CD14-positive monocyte (primary cell): ENCODE measurements around the gene COL15A1. TPM values are rescaled to one million over a fixed set of nuclear protein-coding genes. Genes with fewer than 3 reads are reported as not detected.

Experiments
- DNase-seq, 3 donors: peaks; one replicate each; pipeline ENCODE4 v3.0.0-alpha.2; 2011 to 2022
- H2AFZ ChIP-seq: 2 replicates; pipeline ENCODE4 v1.6.0; 2012; ENCODE audit warnings: mild to moderate bottlenecking, low read depth, low read length, inconsistent platforms; ENCODE audit not compliant: insufficient read depth, poor library complexity, severe bottlenecking
- H3K27ac ChIP-seq, 2 donors: 1 replicate in 1 of 2; 2 replicates in 1 of 2; pipeline ENCODE4 v1.5.1; 2012 to 2013; ENCODE audit warnings: low read length in 2 of 2, control low read depth in 1 of 2, inconsistent platforms in 1 of 2, low read depth in 1 of 2, mild to moderate bottlenecking in 1 of 2
- H3K27me3 ChIP-seq, 2 donors: one replicate each; pipeline versions ENCODE4 v1.6.0 to v1.6.1; 2011 to 2013; ENCODE audit warnings: low read length in 2 of 2; ENCODE audit not compliant: control insufficient read depth in 2 of 2, insufficient read depth in 2 of 2
- H3K36me3 ChIP-seq, 2 donors: replicated peaks in 1 of 2; 1 replicate in 1 of 2; 2 replicates in 1 of 2; pipeline versions ENCODE4 v1.5.1 to v1.6.1; 2012 to 2013; ENCODE audit warnings: low read length in 2 of 2, control low read depth in 1 of 2, inconsistent platforms in 1 of 2, mild to moderate bottlenecking in 1 of 2; ENCODE audit not compliant: insufficient read depth in 2 of 2, control insufficient read depth in 1 of 2
- H3K4me1 ChIP-seq, 2 donors: 1 replicate in 1 of 2; 2 replicates in 1 of 2; pipeline versions ENCODE4 v1.5.1 to v1.6.1; 2012 to 2013; ENCODE audit warnings: low read length in 2 of 2, control low read depth in 1 of 2, inconsistent platforms in 1 of 2, mild to moderate bottlenecking in 1 of 2, moderate library complexity in 1 of 2; ENCODE audit not compliant: insufficient read depth in 2 of 2, control insufficient read depth in 1 of 2
- H3K4me2 ChIP-seq: replicated peaks from 2 replicates; pipeline ENCODE3; 2012; ENCODE audit warnings: low read length, moderate library complexity, mild to moderate bottlenecking; ENCODE audit not compliant: poor library complexity, severe bottlenecking; ENCODE audit errors: extremely low read depth
- H3K4me3 ChIP-seq, 3 experiments: fragments of 200-600 bp in 1 of 3; sonication (generic) in 1 of 3; replicated peaks in 1 of 3; 1 replicate in 2 of 3; 2 replicates in 1 of 3; pipeline ENCODE4 v1.5.1; 2011 to 2013; ENCODE audit warnings: low read length in 3 of 3, mild to moderate bottlenecking in 3 of 3, control low read depth in 2 of 3, low read depth in 2 of 3, inconsistent platforms in 1 of 3, moderate library complexity in 1 of 3
- H3K79me2 ChIP-seq: 2 replicates; pipeline ENCODE4 v1.6.0; 2012; ENCODE audit warnings: mild to moderate bottlenecking, control low read depth, inconsistent platforms, low read length, moderate library complexity; ENCODE audit not compliant: insufficient read depth
- H3K9ac ChIP-seq: 2 replicates; pipeline ENCODE4 v1.6.0; 2017; ENCODE audit warnings: low read length, mild to moderate bottlenecking; ENCODE audit not compliant: insufficient read depth, poor library complexity, severe bottlenecking
- H3K9me3 ChIP-seq, 2 donors: replicated peaks in 1 of 2; 1 replicate in 1 of 2; 2 replicates in 1 of 2; pipeline versions ENCODE4 v1.5.1 to v1.6.1; 2012 to 2013; ENCODE audit warnings: low read length in 2 of 2, control low read depth in 1 of 2; ENCODE audit not compliant: control insufficient read depth in 1 of 2, insufficient read depth in 1 of 2
- H4K20me1 ChIP-seq: 2 replicates; pipeline ENCODE4 v1.6.0; 2012; ENCODE audit warnings: mild to moderate bottlenecking, low read length, control low read depth, moderate library complexity; ENCODE audit not compliant: insufficient read depth
- H3K27ac Mint-ChIP-seq, 7 donors: one replicate each; pipeline ENCODE4 v1.8.0; 2020; ENCODE audit warnings: mild to moderate bottlenecking in 7 of 7, mixed read lengths in 7 of 7, moderate library complexity in 6 of 7, inconsistent platforms in 2 of 7
- H3K27me3 Mint-ChIP-seq, 3 donors: one replicate each; pipeline ENCODE4 v1.8.0; 2021 to 2022; ENCODE audit warnings: low read depth in 3 of 3, mild to moderate bottlenecking in 3 of 3, mixed read lengths in 3 of 3, moderate library complexity in 3 of 3, inconsistent platforms in 1 of 3
- H3K36me3 Mint-ChIP-seq, 2 donors: one replicate each; pipeline ENCODE4 v1.8.0; 2020; ENCODE audit warnings: mixed read lengths in 2 of 2, inconsistent platforms in 1 of 2, mild to moderate bottlenecking in 1 of 2
- H3K4me1 Mint-ChIP-seq: one replicate; pipeline ENCODE4 v1.8.0; 2020; ENCODE audit warnings: mild to moderate bottlenecking, mixed read lengths
- H3K4me3 Mint-ChIP-seq, 2 donors: one replicate each; pipeline ENCODE4 v1.8.0; 2020; ENCODE audit warnings: mild to moderate bottlenecking in 2 of 2, mixed read lengths in 2 of 2, moderate library complexity in 1 of 2
- H3K9me3 Mint-ChIP-seq, 7 donors: one replicate each; pipeline ENCODE4 v1.8.0; 2020 to 2022; ENCODE audit warnings: mixed read lengths in 7 of 7, mild to moderate bottlenecking in 6 of 7, moderate library complexity in 6 of 7, inconsistent platforms in 2 of 7
- CTCF ChIP-seq: fragments of 200-600 bp; IDR thresholded peaks from one replicate; pipeline ENCODE4 v1.8.0; 2022; ENCODE audit warnings: antibody characterized with exemption, mild to moderate bottlenecking
- WGBS: methylation state at CpG from one replicate; pipeline ENCODE4 v1.1.5; 2013; ENCODE audit warnings: missing lambda C conversion rate; ENCODE audit not compliant: insufficient coverage; 5-methylcytosine and 5-hydroxymethylcytosine counted together
- intact Hi-C, 2 donors: fragments of 100-400 bp; cut with micrococcal nuclease; formaldehyde crosslinking; loops; one replicate each; pipeline versions ENCODE4 v1.15.0 to v1.15.1; 2023
- polyA plus RNA-seq, 3 donors: library from polyadenylated mRNA; depleted of rRNA in 1 of 3; unstranded in 2 of 3; stranded (reverse) in 1 of 3; fragments of 300-500 nt in 2 of 3; fragments of >200 nt in 1 of 3; fragmentation: Illumina TruSeq in 2 of 3; gene quantifications; 1 replicate in 2 of 3; 2 replicates in 1 of 3; pipeline ENCODE4 v1.2.3, GENCODE V29; 2012 to 2021

COL15A1 gene
- polyA plus RNA-seq, 3 donors, result 0.03 to 0.14 (median 0.11) TPM

- Histone ChIP-seq H3K4me1 (peaks cover 30 to 34% of the 10 kb centered on the region in 2 donors), H3K27me3 (peaks cover 25 to 27% of the 10 kb centered on the region in 2 donors), H2AFZ (no peak overlapping the region), H3K79me2 (no peaks in the 10 kb centered on the region), H3K27ac (no peak overlapping the region), H3K9me3 (no peaks in the 10 kb centered on the region), H4K20me1 (no peaks in the 10 kb centered on the region), H3K36me3 (no peaks in the 10 kb centered on the region), H3K9ac (no peak overlapping the region), H3K4me3 (no peak overlapping the region), H3K4me2 (no peak overlapping the region)
- Mint-ChIP-seq H3K27me3 (peaks cover 43 to 51% (median 49%) of the 10 kb centered on the region in 3 donors), H3K4me3 (peak overlapping the region in 1 of 2 donors; percentile 68), H3K9me3 (no peaks in the 10 kb centered on the region), H3K4me1 (peaks cover 50% of the 10 kb centered on the region), H3K27ac (no peak overlapping the region), H3K36me3 (peaks cover 13 to 18% of the 10 kb centered on the region in 2 donors)
- no peak for TF ChIP-seq CTCF
- intact Hi-C loops, result loop anchor here in 1 of 2 donors (5.0 kb wide), 1 partner anchor 33 kb away; no protein-coding TSS in a partner anchor
- no peak for DNase-seq
- WGBS, result no CpG with 5 or more reads among the region's 3 CpGs
These were observed 90.4 kb downstream of the COL15A1 start for GRCh38 chr9:99034149-99034548.

GRCh38 chr9:99035313-99035712 is 91.6 kb downstream of the COL15A1 start:
- intact Hi-C loops, result no loop called here

More at GRCh38 chr9:99035313-99035712, 91.6 kb downstream of the COL15A1 start:
- Histone ChIP-seq H3K79me2 (no peaks in the 10 kb centered on the region), H3K4me2 (no peak overlapping the region), H4K20me1 (no peaks in the 10 kb centered on the region), H3K36me3 (no peaks in the 10 kb centered on the region), H2AFZ (no peak overlapping the region), H3K9ac (no peak overlapping the region), H3K27ac (no peak overlapping the region), H3K4me1 (peaks cover 31 to 34% of the 10 kb centered on the region in 2 donors), H3K27me3 (peaks cover 25 to 27% of the 10 kb centered on the region in 2 donors), H3K4me3 (no peak overlapping the region), H3K9me3 (no peaks in the 10 kb centered on the region)
- WGBS, result 89% methylated on average over 1 of the region's 4 CpGs
- H3K9me3 Mint-ChIP-seq, result no peaks in the 10 kb centered on the region
- H3K27ac Mint-ChIP-seq, result peak overlapping the region in 1 of 7 donors; percentile 30
- H3K4me1 Mint-ChIP-seq, result peaks cover 50% of the 10 kb centered on the region
- peaks cover 15 to 18% of the 10 kb centered on the region in 2 donors for H3K36me3 Mint-ChIP-seq
- H3K27me3 Mint-ChIP-seq, result peaks cover 42 to 48% (median 47%) of the 10 kb centered on the region in 3 donors
- peak overlapping the region in 1 of 2 donors; percentile 69 for H3K4me3 Mint-ChIP-seq
- no peak for TF ChIP-seq CTCF
- no peak for DNase-seq
